NAMALWA (cell line): Measurements from ENCODE around the gene TBCK.

Experiments used
- DNase-seq: peaks from one replicate; pipeline ENCODE4 v3.0.0-alpha.2; 2015; ENCODE audit warnings: low spot score

The TBCK gene

DNA sequence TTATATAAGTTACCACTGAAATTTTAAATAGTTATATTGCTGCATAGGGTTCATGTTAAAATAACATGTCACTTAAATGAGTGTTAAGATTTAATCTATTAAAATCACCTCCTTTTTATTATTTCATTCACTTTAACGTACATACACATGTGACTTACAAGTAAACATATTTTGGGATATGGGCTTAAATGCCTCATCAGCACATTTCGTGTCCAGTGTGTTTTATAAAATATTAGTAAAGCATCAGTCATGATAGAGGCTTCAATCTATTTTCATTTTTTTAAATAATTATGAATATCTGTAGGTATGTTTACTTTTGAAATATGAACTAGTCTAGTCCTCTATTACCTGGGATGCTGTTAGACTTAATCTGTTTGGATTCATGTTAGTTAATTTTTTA, 277.1 kb downstream of the TBCK start:
- no peak for DNase-seq

DNA sequence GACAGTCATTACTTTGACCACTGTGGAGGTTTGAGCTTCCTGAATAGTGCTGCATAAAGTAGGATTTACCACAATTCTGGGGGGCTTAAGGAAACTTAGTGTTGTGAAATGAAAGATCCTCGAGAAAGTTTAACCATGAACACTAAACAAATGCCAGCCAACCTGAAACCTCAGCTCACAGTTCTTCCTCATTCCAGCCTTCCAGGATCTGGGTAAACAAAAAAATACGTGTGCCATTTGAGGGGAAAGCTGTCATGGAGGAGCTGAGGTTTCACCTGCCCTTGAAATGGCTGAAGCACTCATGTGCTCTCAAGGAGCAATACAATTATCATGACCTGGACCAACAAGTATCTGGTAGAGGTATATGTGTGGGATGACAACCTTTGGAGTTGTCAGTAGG, 278.0 kb downstream of the TBCK start:
- DNase-seq, result no peak

DNA sequence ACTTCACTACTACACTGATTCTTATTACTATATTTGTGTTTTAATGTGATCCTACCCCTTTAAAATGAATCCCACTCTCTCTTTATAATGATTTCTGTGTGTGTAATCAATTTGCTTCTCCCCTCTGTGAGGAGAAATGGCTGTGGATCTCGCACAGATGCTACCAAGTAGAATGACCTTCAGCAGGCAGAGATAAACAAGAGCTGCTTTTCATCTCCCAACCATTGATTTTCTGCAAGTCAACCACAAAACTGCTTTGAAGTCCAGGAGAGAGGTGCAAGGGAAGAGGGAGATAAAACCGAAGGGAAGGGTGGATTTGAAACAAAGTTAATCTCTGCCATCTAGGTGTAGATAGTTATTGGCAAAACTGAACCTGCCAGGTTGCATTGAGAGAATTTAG, 279.2 kb downstream of the TBCK start:
- DNase-seq, result no peak

DNA sequence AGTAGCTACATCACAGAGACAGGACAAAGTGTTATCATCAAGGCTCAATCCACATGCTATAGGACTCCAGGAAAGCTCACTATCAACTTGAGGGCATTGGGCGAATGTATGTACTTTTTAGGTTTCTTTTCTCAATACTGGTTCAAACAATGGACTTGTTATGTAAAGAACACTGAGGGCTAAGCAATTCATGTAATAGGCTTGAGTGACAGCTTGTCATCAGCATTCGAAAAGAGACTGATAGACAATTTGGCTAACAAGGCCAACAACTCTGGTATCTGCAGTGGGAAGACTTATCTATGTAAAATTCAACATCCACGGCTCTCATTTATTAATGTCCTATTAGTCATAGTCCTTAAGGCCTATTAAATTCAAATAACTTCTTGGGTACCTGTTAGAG, 279.7 kb downstream of the TBCK start:
- DNase-seq, result no peak

DNA sequence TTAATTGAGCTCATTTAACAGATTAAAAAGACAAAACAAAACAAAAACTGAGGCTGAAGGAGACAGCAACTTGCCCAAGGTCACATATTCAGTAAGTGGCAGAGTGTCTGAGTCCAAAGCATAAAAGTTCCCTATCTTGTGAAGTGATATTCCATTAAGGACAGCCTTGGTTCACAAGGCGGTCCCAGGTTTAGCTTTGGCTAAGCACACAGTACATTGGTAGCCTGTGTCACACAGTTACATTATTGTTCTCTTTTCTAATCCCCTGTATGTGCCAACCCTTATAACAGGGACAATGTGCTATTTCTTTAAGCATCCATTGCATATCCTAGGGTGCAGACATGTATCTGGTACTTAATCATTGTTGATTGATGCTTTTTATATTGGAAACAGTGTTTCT, 280.8 kb downstream of the TBCK start:
- no peak for DNase-seq

DNA sequence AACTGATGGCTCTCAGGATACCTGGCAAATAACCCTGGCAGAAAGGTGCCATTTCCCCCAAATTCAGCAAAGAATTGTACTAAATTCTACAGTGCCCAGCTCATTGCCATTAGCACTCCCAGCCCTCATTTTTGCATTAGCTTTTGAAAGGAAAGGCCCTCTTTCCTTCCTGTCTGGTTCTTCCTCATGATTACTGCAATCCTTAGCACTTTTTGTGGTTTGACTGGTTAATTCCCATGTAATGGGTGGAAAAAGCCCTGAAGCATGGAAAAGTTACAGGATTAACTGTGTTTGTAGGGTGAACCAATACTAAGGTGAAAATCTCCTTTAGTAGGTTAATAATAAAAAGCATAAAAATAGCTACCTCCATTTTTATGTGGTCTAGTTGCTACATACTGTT, 281.3 kb downstream of the TBCK start:
- DNase-seq, result no peak

DNA sequence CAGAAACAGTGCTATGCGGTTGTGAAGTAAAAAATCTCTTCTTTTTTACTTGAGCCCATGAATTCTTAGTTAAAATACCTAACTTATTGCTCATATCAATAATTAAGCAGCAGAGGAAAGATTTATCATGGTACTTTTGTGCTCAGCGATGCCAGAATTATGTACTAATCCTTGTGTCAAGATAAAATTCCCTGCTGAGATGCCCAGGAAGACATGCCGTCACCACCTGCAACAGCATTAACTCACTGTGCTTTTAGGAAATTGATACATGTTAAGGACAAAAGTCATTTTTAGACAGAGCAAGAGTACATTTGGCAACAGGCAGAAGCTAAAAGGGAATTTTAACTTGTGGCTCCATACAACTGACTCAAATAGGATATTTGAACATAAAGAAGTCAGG, 281.8 kb downstream of the TBCK start:
- no peak for DNase-seq

DNA sequence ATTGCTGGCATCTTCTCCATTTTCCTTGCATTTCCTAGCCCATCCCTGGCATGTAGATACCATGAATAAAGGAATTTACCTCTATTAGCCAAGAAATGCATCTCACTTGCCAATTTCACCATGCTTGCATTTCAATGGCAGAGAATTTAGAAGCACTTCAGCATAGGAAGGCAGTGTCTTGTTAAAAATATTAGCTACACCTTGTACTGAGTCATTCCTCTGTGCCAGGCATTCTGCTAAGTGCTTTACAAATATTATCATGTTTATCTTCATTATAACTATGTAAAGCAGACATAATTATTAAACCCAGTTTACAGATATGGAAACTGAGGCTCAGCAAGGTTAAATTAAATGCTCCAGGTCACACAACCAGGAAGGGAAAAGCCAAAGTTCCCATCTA, 282.5 kb downstream of the TBCK start:
- DNase-seq, result no peak

DNA sequence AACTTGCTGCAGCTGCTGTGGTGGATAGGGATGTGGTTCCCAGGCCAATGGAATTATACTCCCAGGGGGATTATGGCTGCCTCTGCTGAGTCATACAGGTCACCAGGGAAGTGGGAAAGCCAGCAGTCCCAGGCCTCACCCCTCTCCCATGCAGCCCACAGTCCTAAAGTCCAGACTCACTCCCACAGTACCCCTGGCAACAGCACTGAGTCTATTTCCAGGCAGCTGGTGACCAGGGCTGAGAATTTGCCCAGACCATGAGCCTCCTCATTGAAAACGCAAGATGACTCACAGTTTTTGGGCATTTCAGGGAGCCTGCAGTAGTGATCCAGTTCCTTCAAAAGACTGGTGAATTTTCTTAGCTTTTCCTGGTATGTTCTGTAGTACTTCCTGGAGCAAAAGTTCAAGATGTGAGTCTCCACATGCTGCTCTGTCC, 283.1 kb downstream of the TBCK start:
- no peak for DNase-seq

DNA sequence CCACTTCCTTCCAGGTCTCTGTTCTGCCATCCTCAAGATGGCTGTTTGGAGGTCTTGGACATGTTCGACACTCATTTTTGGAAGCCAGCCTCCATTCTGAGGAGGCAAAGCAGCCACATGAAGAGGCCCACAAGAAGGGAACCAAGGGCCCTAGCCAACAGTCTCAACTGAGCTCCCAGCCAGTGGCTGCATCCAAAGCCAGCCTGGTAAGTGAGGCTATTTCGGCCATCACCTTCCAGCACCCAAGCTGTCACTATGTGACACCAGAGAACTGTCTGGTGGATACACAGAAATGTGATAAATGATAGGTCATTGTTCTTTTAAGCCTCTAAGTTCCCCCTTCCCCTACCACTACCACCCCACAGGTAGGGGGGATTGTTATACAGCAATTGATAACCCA, 293.6 kb downstream of the TBCK start:
- no peak for DNase-seq

DNA sequence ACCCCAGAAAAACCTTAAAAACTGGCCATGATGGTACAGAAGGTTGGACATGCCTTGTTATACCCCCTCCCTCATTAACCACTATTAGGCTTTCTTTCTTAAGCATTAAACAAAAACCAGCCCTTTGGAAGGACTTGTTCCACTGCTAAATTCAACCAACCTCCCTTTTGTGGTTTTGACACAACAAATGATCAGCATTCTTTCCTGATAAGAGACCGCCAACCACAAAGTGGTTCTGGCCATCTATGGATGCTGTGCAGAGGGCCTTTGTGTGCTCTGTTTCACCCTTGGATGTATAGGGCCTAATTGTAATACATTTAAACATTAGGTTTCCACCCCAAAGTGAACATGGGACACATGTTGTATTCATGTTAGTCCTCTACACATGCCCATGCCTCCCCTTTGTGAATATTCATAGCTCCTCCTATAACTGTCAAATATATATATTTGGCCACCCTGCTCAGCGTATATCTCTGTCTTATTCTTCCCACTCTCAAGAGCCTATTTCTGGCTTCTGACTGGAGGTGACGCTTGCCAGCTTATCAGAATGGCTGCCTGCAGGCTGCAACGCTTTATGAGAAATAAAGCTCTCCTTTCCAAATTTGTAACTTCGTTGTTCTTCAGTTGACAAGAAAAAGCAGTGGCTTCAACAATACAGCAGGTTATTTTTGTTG, 294.1 kb downstream of the TBCK start:
- DNase-seq, result no peak

DNA sequence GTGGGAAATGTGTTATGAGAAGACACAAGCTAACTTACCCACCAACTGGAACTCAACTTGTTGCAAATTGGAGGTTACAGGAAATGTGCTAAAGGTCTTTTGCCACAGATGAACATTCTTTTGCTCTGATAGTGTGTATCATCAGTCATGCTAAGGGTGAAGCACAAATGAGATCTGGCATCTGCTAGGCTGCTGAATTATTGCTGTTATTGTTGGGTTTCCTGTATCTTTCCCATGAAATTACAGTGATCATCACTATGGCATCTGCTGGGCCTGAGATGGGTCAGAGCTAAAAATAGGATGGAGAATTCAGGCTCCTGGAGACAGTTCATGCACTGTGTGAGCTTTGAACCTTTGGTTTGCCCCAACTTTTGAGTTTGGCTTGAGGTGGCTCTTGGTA, 296.2 kb downstream of the TBCK start:
- DNase-seq, result no peak

DNA sequence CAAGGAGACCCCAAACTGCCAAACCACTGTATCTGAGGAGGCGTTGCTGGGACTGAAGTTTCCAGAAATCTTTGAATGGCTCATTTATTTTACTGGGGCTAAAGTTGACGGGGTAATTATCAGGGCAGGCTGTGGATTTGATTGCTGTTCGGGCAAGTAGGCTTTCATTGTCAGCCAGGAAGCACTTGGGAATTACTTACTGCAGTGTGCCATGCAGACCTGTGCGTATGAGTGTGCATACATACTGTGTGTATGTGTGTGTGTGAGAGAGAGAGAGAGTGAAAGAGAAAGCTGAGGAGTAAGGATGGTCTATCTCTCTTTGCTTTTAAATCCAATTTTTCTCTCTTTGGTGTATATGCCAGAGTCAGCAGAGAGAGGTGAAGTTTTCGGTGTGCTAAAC, 298.0 kb downstream of the TBCK start:
- no peak for DNase-seq

DNA sequence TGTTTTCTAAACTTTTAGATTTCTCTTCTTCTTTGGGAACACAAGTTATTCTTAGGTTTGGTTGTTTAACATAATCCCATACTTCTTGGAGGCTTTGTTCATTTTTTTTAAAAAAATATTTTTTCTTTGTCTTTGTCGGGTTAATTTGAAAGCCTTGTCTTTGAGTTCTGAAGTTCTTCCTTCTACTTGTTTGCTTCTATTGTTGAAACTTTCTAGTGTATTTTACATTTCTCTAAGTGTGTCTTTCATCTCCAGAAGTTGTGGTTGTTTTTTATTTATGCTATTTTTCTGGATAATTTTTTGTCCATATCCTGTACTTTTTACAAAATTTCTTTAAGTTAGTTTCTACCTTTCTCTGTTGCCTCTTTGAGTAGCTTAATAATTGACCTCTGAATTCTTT, 304.6 kb downstream of the TBCK start:
- DNase-seq, result no peak

DNA sequence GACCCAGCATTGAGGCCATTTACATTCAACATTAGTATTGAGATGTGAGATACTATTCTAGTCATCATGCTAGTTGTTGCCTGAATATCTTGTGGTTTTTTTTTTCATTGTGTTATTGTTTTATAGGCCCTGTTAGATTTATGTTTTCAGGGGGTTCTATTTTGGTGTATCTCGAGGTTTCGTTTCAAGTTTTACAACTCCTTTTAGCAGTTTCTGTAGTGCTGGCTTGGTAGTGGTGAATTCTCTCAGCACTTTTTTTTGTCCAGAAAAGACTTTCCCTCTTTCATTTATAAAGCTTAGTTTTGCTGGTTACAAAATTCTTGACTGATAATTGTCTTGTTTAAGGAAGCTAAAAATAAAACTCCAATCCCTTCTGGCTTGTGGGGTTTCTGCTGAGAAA, 305.2 kb downstream of the TBCK start:
- no peak for DNase-seq

DNA sequence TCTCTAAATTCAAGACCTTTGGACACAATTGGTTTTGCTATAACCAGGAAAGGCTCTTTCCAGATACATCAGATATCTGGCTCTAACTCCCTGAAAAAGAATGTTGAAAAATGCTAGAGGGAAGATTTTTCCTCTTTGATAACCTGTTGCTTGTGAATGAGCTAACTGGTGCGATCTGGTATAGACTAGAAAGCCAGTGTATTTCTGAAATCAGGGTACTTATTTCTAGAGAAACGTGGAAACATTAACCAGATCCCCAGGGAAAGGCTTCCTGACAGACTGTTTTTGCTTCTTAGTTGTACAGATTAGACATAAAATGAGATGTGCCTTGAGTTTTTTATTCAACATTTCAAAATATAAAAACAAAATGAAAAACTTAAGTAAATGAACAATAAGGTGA, 313.0 kb downstream of the TBCK start:
- DNase-seq, result no peak

DNA sequence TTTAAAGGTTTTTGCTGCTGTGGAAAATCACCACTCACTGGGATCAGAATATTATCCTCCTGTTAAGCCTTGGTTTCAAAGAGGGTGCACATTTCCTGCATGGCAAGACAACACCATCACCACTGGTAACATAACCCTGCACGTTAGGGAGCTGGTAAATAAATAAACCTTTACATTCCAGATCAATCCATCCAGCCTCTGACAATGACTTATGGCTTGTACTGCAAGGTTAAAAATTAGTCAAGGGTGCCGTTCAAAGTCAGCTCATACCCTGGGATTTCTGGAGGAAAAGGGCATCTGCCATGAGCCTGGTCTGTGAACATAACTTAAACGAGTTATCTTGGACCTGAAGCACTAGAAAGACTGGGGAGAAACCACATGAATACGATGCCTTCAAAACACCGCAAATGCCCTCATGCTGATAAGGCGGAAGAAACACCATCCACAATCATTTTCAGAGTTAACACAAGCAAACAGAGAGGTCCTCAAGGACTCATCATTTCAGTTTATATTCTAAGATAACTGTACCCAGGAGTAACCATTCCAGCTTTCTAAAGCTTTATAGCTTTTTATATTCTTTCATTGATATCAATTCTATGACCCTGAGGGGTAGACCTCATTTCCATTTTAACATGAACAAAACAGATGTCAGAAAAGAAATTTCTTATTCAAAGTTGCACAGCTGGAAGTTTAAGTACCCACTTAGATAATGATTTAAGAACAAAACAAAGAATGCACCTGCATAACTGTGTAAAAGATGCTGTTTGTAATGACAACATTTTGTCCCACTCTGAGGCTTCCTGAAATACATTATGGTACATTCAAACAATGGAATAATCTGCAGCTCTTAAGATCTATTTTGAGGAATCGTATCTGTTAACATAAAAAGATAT, 317.6 kb downstream of the TBCK start:
- no peak for DNase-seq

DNA sequence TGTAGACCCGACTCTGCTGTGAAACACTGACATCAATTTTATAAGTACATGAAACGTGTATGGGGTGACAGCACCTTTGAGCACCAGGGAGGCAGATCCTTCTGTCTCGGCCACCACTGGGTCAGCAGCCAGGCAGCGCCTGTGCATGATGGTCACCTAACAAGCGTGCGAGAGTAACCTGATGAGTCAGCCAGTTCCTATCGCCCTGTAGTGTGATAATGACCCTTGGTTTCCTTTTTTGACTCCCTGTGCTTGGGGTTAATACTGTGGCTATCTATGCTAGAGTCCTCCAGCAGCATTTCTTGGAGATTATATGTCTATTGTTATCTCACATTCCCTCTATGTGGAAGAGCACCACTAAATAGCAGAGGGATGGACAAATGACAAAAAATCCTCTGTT, 319.2 kb downstream of the TBCK start:
- no peak for DNase-seq

DNA sequence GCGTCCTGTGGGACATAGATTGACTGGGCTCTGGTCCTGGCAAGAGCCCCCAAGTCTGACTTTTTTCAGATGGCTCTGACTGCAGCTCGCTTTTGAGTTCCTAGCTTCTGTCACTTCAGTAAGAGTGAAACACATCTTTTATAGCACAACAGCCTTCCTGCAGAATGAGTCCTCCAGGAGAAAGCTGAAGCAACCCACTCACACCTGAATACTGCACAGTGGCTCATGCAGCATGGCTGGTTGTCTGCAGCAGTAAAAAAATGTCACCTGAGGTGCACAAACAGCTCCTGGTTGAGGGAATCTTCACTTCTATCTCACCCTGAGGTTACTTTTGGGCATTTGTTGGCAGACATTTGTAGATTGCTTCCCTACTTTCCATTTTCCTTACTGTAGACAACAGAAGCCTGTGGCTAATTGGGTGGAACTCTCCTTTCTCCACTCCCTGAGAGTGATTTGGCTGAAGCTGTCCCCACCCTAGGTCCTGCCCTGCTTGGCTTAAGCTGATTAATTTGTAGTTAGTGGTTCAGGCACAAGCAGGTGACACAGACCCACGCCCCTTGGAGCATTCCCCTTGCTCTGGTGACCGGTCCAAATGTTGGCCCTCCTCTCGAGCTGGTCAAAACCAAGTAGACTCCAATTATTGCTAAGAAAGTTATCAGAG, 321.0 kb downstream of the TBCK start:
- no peak for DNase-seq

DNA sequence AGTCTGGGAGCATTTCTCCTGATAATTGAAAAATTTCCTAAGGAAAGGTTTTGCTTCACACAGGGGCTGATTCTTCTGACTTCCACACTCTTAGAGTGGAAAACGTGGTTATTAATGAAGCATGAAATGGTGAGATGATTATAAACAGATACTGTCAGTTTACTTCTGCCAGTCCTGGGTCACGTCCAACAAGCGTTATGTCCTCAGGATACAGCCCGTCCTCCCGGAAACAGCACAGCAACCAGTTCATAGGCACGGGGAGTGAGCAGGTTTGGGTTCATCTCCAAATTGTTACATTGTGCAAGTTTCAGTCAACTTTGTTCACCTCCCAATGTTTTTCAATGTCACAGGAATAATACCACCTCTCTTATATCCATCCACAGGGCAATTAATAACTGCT, 321.9 kb downstream of the TBCK start:
- no peak for DNase-seq

DNA sequence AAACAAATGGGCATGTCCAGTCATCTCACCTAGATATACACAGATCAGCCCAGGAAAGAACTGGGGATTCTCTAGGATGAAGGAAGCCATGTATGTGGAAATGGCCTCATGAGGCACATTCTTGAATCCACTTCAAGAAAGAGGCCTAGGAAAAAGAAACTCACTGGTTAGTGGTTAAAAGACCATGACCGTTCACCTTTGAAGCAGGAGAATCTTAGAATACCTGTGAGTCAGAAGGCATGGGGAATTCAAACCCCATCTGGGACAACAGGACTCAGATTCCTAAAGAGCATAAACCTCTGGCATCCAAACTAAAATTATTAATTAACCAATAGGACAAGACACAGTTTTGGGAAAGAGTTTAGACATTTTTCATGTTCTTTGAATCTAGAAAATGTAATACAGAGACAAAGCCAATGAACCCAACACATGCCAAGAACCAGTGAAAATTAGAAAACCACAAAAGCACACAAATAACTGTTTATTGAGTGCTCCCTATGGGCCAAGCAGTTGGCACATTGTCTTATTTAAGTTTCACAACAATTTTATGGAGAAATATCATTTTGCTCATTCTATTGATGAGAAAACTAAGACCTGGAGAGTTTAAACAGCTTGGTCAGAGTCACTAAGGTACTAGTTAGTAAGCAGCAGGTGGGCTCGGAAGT, 323.2 kb downstream of the TBCK start:
- DNase-seq, result no peak

DNA sequence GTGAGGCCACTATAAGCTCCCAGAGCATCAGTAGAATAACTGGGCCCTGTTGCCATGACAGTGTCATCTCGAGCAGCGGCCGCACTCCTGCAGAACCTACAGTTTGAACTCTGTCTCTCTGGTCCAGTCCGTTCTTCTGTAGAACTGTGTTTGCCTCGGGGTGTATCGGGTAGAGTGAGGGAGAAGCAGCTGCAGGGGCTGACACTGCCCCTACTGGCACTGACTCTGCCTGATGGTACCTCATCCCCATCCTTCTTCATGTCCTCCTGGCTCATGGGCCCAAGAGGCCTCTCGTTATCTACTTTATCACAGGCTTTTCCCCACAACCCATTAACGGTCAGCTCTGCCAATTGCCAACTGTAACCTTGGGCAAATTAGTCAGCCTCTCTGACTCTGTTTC, 324.3 kb downstream of the TBCK start:
- DNase-seq, result no peak
